NCI-H146 treated with DMSO at 0.1 percent for 48 hours (cell line): Measurements from ENCODE around the gene SEPTIN5.

Source experiments
- DNase-seq: peaks from one replicate; lab custom pipeline; 2025; ENCODE audit not compliant: unreplicated experiment; lab: John Stamatoyannopoulos, UW

SEPTIN5 gene

GRCh38 chr22:19732403-19733113 is 18.3 kb downstream of the SEPTIN5 start:
- no peak for DNase-seq

GRCh38 chr22:19733755-19734154 is 19.5 kb downstream of the SEPTIN5 start:
- DNase-seq: no peak

GRCh38 chr22:19734163-19734562 is 19.9 kb downstream of the SEPTIN5 start:
- no peak for DNase-seq

GRCh38 chr22:19734837-19735382 is 20.6 kb downstream of the SEPTIN5 start:
- DNase-seq: no peak

- DNase-seq: no peak
These were observed 21.6 kb downstream of the SEPTIN5 start for GRCh38 chr22:19735665-19736510.

GRCh38 chr22:19737846-19738663 is 23.8 kb downstream of the SEPTIN5 start:
- DNase-seq: no peak

- no peak for DNase-seq
These were observed 24.6 kb downstream of the SEPTIN5 start for GRCh38 chr22:19738664-19739447.

- DNase-seq: no peak
These were observed 25.2 kb downstream of the SEPTIN5 start for GRCh38 chr22:19739448-19739895.

GRCh38 chr22:19739911-19740449 is 25.7 kb downstream of the SEPTIN5 start:
- no peak for DNase-seq

GRCh38 chr22:19740586-19740985 is 26.3 kb downstream of the SEPTIN5 start:
- DNase-seq: no peak

GRCh38 chr22:19741053-19741452 is 26.8 kb downstream of the SEPTIN5 start:
- DNase-seq: no peak

GRCh38 chr22:19742160-19743066 is 28.1 kb downstream of the SEPTIN5 start:
- DNase-seq: no peak

GRCh38 chr22:19743081-19743480 is 28.8 kb downstream of the SEPTIN5 start:
- no peak for DNase-seq

GRCh38 chr22:19743651-19744050 is 29.3 kb downstream of the SEPTIN5 start:
- no peak for DNase-seq

- DNase-seq: no peak
These were observed 30.2 kb downstream of the SEPTIN5 start for GRCh38 chr22:19744350-19745006.

GRCh38 chr22:19745155-19746101 is 31.1 kb downstream of the SEPTIN5 start:
- DNase-seq: no peak

- peak; percentile 26 for DNase-seq
These were observed 32.4 kb downstream of the SEPTIN5 start for GRCh38 chr22:19746726-19747125.
